ENCODE measurements around the gene KCNK7.

- TF ChIP-seq CTCF (IDR thresholded peaks at IDR 0.05) (no peak), POLR2A (IDR thresholded peaks at IDR 0.05) (no peak)
These were observed 2.6 kb downstream of the KCNK7 start for GRCh38 chr11:65592858-65593517.

Measured in body of pancreas (tissue), 4 donors.